Ecto neural progenitor cell (in vitro differentiated cells): ENCODE data around the gene CAPN13.

Experiments
- DNase-seq: peaks from one replicate; pipeline ENCODE4 v3.0.0-alpha.2; 2018; ENCODE audit warnings: low spot score

Gene CAPN13

DNA sequence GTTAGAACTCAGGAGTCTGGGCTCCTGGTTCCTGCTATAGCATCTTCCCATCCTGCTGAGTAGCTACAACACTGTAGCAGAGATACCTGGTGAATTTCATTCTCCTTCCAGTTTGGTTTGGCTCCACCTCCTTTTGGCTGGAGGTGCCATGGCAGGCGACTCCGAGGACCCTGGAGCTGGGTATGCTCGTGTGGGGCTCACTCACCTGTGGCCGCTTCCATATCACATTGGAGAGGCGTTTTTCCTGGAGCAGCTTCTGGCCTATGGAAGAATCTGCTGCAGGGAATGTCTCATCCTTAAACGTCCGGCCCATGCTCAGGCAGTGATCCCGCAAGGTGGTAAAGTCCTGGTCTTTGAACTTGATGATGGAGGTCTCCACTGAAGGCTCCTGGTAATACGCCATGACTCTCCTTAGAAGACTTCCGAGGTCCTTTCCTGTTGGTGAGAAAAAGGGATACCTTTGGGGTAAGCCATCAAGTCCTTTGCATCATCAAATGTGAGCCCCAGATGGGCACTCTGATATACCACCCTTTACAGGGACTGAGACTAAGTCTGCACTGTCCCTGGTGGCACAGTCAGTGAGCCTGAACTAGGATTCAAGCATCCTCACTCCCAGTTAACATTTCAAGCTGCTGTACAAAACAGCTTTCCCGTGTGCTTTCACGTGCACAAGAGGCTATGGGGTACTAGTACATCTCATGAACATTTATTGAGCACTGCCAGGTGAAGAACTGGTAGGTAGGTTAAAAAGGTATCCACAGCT, 20.1 kb downstream of the CAPN13 start:
- DNase-seq = no peak

DNA sequence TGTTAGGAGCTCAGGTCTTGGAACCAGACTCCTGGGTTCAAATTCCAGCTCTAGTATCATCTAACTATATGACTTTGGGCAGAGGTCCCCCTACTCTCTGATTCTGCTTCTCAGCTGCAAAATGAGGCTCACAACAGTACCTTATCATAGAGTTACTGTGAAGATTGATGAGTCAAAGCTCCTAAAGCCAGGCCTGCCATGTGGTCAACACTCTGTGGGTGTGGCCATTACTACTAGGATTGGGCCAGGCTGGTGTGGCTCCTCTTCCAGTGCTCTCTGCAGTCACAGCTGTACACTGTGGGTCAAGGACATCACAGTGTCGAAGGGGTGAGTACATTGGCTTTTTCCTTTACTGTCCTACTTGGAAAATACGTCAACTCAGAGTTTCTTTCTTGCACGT, 22.6 kb downstream of the CAPN13 start:
- no peak for DNase-seq

DNA sequence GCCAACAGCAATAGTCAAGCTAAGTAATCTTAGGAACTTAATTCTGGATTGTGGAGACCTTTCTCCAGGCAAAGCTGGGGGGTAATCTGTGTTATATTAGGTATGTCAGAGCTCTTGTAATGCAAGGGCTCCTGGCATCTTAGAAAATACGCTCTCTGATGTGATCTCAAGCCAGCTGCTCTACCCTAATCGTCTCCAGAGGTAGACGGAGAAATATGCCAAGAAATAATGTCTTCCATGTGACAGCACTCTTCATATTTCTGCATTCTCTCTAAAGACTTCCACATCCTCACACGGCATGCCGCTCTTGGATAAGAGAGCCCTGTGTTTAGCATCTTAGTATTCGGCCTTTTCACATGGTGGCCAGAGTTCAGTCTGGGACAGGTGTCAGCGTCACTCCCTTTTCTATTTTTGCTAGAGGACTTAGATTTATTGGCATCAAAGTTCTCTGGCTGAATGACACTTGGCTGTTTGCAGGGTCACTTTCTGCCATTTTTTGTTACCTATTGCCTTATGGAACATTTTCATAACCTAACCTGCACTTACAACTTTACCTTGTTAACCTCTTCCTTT, 25.2 kb downstream of the CAPN13 start:
- DNase-seq = no peak

DNA sequence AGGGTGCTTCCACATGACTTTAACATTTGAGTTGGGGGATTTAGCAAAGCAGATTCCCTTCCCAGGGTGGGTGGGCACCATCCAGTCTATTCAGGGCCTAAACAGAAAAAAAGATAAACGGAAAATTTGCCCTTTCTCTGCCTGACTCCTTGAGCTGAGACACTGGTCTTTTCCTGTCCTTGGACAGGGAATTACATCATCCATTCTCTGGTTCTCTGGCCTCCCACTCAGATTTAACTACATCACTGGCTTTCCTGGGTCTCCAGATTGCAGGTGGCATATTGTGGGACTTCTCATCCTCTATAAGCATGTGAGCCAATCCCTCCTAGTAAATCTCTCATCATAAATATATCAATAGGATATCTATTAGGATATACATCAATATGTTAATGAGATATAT, 25.8 kb downstream of the CAPN13 start:
- DNase-seq = no peak

DNA sequence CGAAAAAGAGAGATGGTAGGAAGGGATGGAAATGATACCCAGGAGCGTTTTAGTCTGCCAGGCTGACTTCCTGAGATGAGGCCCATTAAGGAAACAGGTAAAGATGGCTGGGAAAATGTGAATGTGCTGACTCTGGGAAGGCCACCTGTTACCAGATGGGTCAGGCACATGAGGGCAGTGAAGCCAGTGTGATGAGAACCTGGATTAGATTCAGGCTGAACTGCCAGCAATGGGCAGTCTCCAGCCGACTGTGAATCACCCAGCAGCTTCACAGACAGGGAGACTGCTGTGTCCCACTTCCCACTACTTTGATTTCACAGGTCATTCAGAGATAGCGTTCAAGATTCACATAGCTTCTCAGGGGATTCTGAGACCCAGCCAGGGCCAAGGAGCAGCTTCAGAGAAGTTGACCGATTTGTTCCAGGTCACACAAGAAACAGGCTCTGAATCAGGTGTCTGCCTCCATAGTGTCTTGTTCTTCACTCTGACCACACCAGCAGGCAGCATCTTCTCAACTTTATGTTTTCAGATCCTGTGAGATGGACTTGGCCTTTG, 26.4 kb downstream of the CAPN13 start:
- DNase-seq = peak; percentile 30

DNA sequence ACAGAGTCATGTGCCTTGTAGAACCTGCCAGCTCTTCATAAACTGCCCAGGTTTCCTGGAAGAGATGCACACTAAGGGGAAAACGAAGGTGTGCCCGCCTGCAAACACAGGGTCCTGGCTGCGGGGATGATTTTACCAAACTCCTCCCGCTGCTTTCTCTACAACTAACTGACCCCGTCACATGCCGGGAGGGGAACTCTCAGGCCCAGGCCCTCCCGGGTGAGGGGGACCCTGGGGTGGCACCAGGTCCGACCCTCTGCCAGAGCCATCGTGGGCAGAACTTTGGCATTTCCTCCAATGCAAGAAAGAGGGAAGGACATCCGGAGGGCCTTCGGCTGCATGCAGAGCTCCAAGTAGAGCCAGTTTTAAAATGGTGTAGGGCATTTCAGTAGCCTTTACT, 28.6 kb downstream of the CAPN13 start:
- peak; percentile 33 for DNase-seq

DNA sequence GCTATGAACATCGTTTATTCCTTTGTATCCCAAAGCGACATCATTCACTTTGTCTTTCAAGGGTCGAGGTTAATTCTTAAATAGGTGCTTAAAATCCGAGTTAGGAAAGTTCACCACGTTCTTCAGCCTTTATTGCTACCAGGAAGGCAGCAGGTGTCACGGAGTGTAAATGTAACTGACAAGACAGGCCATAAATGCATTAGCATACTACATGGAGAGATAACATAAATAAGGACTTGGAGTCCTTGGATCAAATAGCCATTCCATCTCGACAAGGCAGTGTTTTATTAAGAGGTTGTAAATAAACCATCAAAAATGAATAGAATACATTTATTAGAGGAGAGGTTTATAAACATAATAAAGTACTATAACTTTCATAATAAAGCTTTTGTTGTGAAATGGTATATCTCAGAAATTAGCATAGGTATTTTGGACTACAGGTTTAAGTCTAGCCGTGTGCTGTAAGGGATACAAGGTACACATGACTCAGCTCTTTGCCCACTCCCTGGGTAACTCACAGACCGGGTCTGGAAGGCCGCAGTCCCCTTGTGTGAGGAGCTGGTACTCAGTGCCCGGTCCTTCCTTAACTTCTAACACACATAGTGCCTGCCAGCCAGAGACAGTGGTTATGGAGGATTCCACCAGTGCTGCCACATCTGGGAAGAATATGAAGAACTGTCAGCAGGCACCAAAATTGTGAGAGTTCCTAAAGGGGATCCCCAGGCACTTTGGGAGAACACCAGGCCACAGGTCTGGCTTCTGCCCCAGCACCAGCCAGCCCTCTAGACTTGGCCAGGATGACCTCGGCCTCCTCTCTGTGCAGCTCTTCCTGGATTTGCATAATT, 29.4 kb downstream of the CAPN13 start:
- DNase-seq = no peak

DNA sequence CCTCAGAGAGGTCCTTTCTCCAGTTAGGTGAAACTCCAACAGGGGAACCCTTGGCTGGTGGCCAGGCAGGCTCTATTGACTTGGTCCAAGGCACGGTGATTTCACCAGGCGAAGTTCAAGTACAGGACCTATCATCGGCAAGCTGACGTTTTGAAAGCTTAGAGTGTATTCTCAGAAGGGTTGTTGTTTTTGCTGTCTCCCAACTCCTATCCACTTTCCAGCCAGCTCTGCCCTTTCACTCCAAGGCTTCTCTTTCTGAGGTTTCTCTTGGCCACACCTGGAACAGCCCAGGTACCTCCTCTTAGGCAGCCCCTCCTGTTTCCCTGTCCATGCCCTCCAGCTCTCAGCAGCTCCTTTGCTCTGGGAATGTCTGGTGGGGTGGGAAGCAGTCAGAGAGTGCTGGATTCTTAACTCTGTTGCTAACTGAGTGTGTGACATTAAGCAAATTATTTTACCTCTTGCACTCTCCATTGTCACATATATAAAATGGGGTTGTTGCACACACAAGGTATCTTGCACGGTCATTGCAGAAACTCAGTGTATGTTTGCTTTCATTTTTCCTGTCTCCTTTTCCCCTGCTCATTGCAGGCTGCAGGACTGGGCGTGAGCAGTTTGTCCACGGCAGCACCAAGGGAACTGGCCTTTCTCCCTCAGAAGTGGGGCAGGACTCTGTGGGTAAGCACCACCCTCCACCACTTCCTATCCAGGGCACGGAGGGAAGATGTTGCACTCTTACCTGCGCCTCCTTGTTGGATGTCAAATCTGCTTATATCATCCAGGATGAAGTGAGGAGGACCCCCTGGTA, 30.2 kb downstream of the CAPN13 start:
- DNase-seq = peak; percentile 19

DNA sequence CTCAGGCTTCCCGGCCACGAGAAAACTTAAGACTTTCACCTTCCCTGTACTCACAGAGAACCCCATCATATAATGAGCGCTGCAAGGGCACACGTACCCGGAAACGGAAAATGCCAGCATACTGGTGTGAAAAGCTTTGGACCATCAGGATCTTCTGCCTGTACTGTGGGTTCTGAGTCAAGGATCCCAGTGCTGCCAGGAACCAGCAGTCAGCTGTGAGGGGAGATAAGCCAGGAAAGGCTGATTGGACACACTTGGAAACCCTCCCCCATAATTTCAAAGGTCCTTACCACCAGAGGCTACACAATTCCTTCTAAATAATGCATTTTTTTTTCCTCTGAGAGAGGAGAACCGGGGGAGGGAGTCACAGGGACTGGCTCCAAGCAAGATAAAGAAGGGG, 31.4 kb downstream of the CAPN13 start:
- DNase-seq = peak; percentile 32

DNA sequence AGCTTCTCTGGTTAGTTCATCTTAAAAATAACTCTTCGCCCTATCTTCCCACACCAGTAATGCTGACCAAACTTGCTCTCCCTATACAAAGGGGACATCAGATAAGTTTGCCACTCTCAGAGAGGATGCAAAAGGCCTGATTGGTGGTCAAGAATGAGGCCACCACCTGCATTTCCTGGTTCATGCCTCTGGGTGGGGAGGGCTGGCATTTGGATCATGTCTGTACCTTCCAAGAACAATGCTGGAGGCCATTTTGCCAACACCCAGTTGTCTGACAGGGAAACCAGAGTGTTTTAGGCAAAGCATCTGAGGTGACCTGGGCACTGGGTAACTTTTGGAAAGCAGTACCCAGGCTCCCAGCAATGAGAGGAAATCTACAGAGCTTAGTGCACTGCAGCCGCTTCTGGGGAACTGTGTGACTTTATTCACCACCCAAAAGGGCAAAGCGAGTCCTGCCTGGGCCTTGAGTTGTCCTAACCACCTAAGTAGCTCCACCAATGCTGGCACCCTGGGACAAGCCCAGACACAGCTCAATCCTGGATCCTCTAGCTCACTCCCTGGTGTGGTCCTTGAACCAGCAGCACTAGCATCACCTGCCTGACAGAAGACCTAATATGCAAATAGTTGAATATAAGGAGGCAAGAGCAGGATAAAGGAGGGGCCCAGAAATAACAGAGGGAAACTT, 35.1 kb downstream of the CAPN13 start:
- peak; percentile 25 for DNase-seq

DNA sequence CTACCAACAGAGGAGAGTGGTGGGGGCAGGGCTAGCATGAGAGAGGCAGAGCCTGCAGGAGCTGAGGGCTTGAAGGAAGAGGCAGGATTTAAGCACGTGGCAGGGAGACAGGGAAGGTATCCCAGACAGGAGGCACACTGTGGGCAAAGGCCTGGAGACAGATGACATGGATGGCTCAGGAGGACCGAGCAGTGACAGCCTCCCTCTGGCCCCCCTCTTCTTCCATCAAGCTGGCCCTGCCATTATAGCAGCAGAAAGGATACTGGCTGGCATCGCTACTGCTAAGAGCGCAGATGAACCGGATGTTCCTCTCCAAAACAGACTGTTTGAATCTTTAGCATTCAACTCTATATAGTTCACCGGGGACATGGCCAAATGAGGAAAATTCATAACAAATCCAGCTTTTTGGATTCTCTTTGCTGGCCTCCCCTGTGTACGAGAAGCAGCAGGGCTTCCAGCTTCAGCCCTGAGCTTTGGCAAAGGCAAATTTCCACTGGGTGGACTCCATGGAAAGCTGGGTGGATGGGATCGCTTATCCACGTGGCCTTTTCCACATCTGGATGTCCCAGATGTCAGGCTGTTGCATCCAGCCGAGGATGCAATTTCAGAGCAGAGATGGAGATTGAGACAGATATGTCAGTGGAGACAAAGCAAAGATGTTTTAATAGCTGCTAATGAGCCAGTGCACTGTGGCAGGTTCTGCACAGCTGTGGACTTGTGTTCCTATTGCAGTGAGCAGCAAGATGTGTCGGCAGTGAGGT, 36.2 kb downstream of the CAPN13 start:
- peak; percentile 30 for DNase-seq

DNA sequence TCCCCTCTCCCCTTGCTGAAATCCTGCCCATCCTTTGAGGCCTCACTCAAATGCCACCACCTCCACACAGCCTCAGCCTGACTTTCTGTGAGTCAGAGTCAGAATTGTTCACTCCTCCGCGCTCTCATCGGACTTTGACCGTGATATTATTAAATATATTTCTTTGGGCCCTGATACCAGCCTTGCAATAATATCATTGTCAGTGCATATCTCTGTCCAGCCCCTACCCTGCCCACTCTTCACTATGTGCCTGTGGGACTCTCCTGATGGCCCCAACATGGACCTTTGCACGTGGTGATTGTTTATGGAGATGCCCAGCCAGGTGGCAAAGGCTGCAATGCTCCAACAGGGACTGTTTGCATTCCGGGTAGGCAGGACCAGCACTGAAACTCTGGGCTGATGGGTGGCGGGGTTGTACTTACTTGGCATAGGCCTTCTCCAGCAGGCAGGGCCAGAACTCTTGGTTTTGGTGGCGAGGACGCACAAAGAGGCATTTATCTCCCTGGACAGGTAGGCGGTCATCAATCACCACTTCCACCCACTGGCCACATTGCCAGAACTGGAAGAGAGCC, 37.3 kb downstream of the CAPN13 start:
- peak; percentile 25 for DNase-seq

DNA sequence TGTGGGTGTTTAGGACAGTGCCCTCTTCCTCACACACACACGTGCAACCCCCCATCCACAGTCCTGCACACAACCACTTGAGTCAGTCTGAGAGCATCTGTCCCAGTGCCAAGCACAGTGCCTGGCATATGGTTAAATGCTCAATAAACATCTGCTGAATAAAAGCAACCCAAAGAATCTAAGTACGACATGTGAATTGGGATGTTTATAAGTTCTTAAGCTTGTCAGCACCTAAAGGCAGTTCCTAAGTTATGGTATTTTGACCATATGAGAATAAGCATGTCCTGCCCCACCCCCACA, 37.8 kb downstream of the CAPN13 start:
- DNase-seq = peak; percentile 13

DNA sequence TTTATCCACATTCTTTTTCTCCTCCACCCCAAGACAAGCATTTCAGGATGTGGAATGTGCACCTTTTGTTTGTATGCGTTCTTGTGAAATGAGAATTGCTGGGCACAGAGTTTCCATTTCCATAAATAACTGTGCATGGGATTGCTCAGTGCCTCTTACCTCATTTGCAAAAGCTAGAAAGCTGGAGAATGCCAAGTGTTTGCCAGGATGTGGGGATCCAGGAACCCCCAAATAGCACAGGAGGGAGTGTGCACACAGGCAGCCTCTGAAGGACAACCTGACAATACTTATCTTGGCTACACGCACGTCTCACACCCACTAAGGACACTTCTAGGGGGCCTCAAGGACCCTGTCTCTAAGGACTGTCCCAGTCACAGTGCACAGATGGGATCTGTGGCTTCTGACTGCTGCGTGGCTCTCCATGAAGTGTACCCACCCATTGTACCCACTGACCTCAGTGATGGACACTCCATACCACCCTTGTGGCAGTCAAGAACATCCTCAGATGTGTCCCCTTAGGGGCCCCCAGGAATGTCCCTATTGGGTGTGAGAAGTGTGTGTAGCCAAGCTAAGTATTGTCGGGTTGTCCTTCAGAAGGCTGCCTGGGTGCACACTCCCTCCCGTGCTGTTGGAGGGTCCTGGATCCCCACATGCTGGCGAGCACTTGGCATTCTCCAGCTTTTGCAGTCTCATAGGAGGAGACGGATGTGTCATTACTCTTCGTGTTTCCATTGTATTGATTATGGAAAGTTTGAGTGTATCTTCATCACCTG, 38.4 kb downstream of the CAPN13 start:
- peak; percentile 13 for DNase-seq

DNA sequence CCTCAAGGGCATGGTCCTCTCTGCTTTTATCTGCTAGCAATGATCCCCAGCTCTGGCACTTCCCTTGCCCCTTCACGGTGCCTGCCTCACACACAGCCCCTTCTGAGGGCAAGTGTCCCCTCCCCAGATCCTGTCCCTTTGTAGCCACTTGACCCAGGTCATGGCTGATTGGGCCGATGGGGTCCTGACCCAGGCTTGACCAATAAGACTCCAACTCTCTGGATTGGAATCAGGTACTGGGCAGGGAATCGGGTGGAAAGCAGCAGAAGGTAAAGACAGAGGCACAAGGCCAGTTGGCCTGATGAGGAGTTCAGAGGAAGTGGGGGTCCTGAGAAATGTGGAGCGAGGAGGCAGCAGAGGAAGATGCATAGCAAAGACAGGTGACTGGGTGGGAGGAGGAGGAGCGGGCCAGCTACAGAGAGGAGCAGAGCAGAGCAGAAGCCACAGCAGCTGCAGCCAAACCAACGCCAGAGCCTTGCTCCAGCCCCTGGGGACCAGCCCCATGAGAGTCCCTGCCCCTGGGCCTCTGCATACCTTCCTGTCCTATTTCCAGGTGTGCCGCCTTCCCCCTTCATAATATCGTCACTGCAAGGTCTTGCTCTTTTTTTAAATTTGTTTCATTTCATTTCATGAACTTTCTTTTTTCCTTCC, 39.1 kb downstream of the CAPN13 start:
- peak; percentile 13 for DNase-seq

DNA sequence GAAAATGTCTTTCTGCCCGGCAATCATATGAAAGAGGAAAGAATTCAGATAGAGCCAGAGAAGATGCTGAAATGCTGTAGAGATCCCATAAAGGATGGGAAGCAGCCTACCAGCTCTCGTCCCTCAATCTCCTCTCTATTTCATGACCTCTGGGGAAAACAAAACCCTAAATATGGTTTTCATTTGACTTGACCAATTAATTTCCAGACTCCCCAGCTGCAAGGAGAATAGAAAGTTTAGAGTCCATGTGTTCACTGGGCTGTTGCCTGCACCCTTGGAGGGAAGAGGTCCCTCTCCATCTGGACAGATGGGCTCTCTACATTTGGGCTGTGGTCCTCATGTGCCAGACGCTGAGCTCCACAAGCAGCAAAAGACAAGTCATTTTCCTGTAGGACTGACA, 40.6 kb downstream of the CAPN13 start:
- DNase-seq = no peak

DNA sequence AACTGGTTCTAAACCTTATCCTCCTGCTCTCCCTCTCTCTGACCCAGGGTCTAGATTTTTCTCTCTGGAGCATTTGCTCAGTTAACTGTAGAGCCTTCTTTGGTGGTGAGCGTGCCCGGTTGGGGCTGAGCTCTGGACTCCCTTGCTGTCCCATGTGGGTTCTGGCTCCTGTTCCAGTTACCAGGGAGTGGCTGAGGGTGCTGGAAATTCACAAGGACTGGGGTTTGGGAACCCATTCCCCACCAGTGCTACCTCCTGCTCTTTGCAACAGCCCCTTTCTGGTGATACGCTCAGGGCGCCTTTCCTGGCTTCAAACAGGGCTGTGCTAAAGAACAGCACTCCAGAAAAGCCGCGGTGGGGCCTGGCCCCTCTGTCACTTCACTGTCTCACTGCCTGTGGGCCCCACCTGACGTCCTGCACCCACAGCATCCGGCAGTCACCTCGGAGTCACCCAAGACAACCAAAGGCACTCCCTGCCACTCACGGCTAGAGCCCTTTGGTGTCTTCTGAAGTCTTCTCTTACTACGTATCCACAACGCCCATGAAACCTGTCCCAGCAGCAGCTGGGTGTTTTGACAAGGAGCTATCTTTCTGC, 41.3 kb downstream of the CAPN13 start:
- DNase-seq = no peak

DNA sequence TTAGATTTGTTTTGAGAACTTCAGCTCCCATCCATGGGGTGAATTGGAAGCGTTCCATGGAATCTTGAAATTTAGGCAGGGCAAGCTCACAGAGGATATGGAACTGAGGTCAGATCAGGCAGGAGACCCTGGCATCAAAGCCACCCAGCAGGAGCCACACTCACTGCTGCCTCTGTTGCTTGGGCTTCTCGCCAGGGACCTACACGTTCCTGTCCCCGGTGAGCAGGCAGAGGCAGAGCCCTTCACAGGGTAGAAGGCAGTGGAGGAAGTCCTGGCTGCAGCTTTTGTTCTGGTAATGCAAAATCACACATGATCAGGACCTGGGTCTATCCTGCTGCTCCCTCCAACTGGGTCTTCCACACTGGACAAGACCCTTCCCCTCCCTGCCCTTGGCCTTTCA, 42.1 kb downstream of the CAPN13 start:
- DNase-seq = no peak
